Measurements from ENCODE around the gene CFAP46. TPM values are rescaled to one million over a fixed set of nuclear protein-coding genes. Genes with fewer than 3 reads are reported as not detected.
"Not testable (repeated sequence)": the region's sequence is repeated elsewhere in the genome, so short reads cannot be mapped to it uniquely, and the experiment has no call there.

CFAP46 gene
- total RNA-seq, 1 donor from 2014 or later = 3.0 TPM

- not testable (repeated sequence) for DNase-seq (ENCODE audit: low read depth, low spot score)
These were observed 150.3 kb downstream of the CFAP46 start for GRCh38 chr10:132792099-132792498.

- no peak for DNase-seq (ENCODE audit: low read depth, low spot score)
These were observed 151.2 kb downstream of the CFAP46 start for GRCh38 chr10:132790934-132791829.

- no peak for DNase-seq (ENCODE audit: low read depth, low spot score)
These were observed 151.9 kb downstream of the CFAP46 start for GRCh38 chr10:132790470-132790869.

- no peak for DNase-seq (ENCODE audit: low read depth, low spot score)
These were observed 152.7 kb downstream of the CFAP46 start for GRCh38 chr10:132789659-132790148.

- no peak for DNase-seq (ENCODE audit: low read depth, low spot score)
These were observed 153.5 kb downstream of the CFAP46 start for GRCh38 chr10:132788831-132789219.

GRCh38 chr10:132788180-132788830 is 154.1 kb downstream of the CFAP46 start:
- DNase-seq (ENCODE audit: low read depth, low spot score) = no peak

- DNase-seq (ENCODE audit: low read depth, low spot score) = no peak
These were observed 154.7 kb downstream of the CFAP46 start for GRCh38 chr10:132787495-132788179.

GRCh38 chr10:132786884-132787494 is 155.4 kb downstream of the CFAP46 start:
- no peak for DNase-seq (ENCODE audit: low read depth, low spot score)

GRCh38 chr10:132786476-132786883 is 155.9 kb downstream of the CFAP46 start:
- no peak for DNase-seq (ENCODE audit: low read depth, low spot score)

GRCh38 chr10:132785723-132786475 is 156.5 kb downstream of the CFAP46 start, which contains the start of gene NKX6-2:
Gene NKX6-2, minus strand, starts transcription at chr10:132786147. Its CDS starts 199 bp downstream, at chr10:132785948.
- no peak for DNase-seq (ENCODE audit: low read depth, low spot score)

GRCh38 chr10:132784866-132785722 is 157.3 kb downstream of the CFAP46 start:
- no peak for DNase-seq (ENCODE audit: low read depth, low spot score)

- no peak for DNase-seq (ENCODE audit: low read depth, low spot score)
These were observed 158.2 kb downstream of the CFAP46 start for GRCh38 chr10:132783940-132784865.

- DNase-seq (ENCODE audit: low read depth, low spot score) = no peak
These were observed 159.0 kb downstream of the CFAP46 start for GRCh38 chr10:132783165-132783939.

GRCh38 chr10:132781556-132781955 is 160.8 kb downstream of the CFAP46 start:
- DNase-seq (ENCODE audit: low read depth, low spot score) = no peak

- DNase-seq (ENCODE audit: low read depth, low spot score) = no peak
These were observed 162.0 kb downstream of the CFAP46 start for GRCh38 chr10:132780356-132780755.

GRCh38 chr10:132779549-132780294 is 162.6 kb downstream of the CFAP46 start:
- DNase-seq (ENCODE audit: low read depth, low spot score) = no peak

- DNase-seq (ENCODE audit: low read depth, low spot score) = no peak
These were observed 164.9 kb downstream of the CFAP46 start for GRCh38 chr10:132777441-132777840.
